IMR-90 (cell line): ENCODE results near the gene RFTN2. TPM values are rescaled to one million over a fixed set of nuclear protein-coding genes. Genes with fewer than 3 reads are reported as not detected.

Source experiments
- ATAC-seq: fragments of 200-7000 bp; cut with Tn5 transposase; 2 replicates; pipeline ENCODE4 v1.9.1; 2020; ENCODE audit warnings: low read depth, mild to moderate bottlenecking, moderate library complexity
- BruUV-seq: library from RNA; stranded (reverse); fragments of 400-500 nt; replicated peaks from 2 replicates; lab custom pipeline; 2021; lab: Mats Ljungman, UMichigan
- CTCF ChIA-PET: fragments of 300-600 bp; formaldehyde crosslinking; extraction: SDS; loops from one replicate; lab custom pipeline; 2021; ENCODE audit warnings: antibody characterized with exemption; lab: Yijun Ruan, JAX
- POLR2A ChIA-PET: fragments of 300-600 bp; sonication (Branson Sonifier 250); formaldehyde crosslinking; loops from one replicate; lab custom pipeline; 2022; ENCODE audit warnings: antibody characterized with exemption; ENCODE audit not compliant: unreplicated experiment; lab: Charles Lee
- DNase-seq: peaks from one replicate; pipeline ENCODE4 v3.0.0; 2013
- H2AFZ ChIP-seq: replicated peaks from 2 replicates; pipeline ENCODE3; 2013; ENCODE audit warnings: low read length, mild to moderate bottlenecking; ENCODE audit not compliant: poor library complexity
- H2AK5ac ChIP-seq: 2 replicates; pipeline ENCODE4 v1.6.1; 2013; ENCODE audit warnings: low read depth, low read length, inconsistent platforms
- H2AK9ac ChIP-seq: replicated peaks from 2 replicates; pipeline ENCODE3; 2013; ENCODE audit warnings: mild to moderate bottlenecking, low read depth, low read length, moderate library complexity; ENCODE audit not compliant: poor library complexity
- H2BK120ac ChIP-seq: 2 replicates; pipeline ENCODE4 v1.6.1; 2013; ENCODE audit warnings: low read depth, low read length, inconsistent platforms
- H2BK15ac ChIP-seq: 3 replicates; pipeline ENCODE4 v1.6.1; 2013; ENCODE audit warnings: low read depth, low read length, inconsistent platforms
- H2BK20ac ChIP-seq: 2 replicates; pipeline ENCODE4 v1.6.1; 2013; ENCODE audit warnings: low read depth, mild to moderate bottlenecking, inconsistent platforms, low read length, moderate library complexity
- H2BK5ac ChIP-seq: 2 replicates; pipeline ENCODE4 v1.6.1; 2013; ENCODE audit warnings: mild to moderate bottlenecking, low read depth, low read length, inconsistent platforms; ENCODE audit not compliant: poor library complexity, severe bottlenecking
- H3K14ac ChIP-seq: replicated peaks from 2 replicates; pipeline ENCODE4 v1.6.1; 2013; ENCODE audit warnings: low read depth, low read length, inconsistent platforms
- H3K18ac ChIP-seq: 2 replicates; pipeline ENCODE4 v1.6.1; 2013; ENCODE audit warnings: low read depth, low read length, control low read depth
- H3K23ac ChIP-seq: 2 replicates; pipeline ENCODE4 v1.6.1; 2013; ENCODE audit warnings: low read depth, low read length, inconsistent platforms
- H3K27ac ChIP-seq: 2 replicates; pipeline ENCODE4 v1.5.1; 2013; ENCODE audit warnings: mild to moderate bottlenecking, control low read depth, low read length; ENCODE audit not compliant: insufficient read depth
- H3K27me3 ChIP-seq: 2 replicates; pipeline ENCODE4 v1.6.1; 2013; ENCODE audit warnings: low read length; ENCODE audit not compliant: control insufficient read depth, insufficient read depth
- H3K36me3 ChIP-seq: 2 replicates; pipeline ENCODE4 v1.6.1; 2013; ENCODE audit warnings: low read length, mixed read lengths; ENCODE audit not compliant: control insufficient read depth, insufficient read depth
- H3K4ac ChIP-seq: 2 replicates; pipeline ENCODE4 v1.6.1; 2013; ENCODE audit warnings: low read depth, low read length, inconsistent platforms
- H3K4me1 ChIP-seq: 2 replicates; pipeline ENCODE4 v1.6.1; 2013; ENCODE audit warnings: low read length, mixed read lengths; ENCODE audit not compliant: control insufficient read depth, insufficient read depth
- H3K4me2 ChIP-seq: 2 replicates; pipeline ENCODE4 v1.6.1; 2013; ENCODE audit warnings: low read depth, mild to moderate bottlenecking, control low read depth, low read length, moderate library complexity
- H3K4me3 ChIP-seq: 2 replicates; pipeline ENCODE4 v1.5.1; 2013; ENCODE audit warnings: low read depth, mild to moderate bottlenecking, control low read depth, low read length, moderate library complexity; ENCODE audit not compliant: insufficient read depth
- H3K56ac ChIP-seq: 2 replicates; pipeline ENCODE4 v1.6.1; 2013; ENCODE audit warnings: low read length, inconsistent platforms; ENCODE audit not compliant: insufficient read depth; ENCODE audit errors: extremely low read depth
- H3K79me1 ChIP-seq, 2 experiments: 2 replicates each; pipeline ENCODE4 v1.6.1; 2013; ENCODE audit warnings: low read length in 2 of 2, inconsistent platforms in 1 of 2, low read depth in 1 of 2
- H3K9ac ChIP-seq: 2 replicates; pipeline ENCODE4 v1.6.1; 2013; ENCODE audit warnings: low read depth, low read length, control low read depth
- H3K9me1 ChIP-seq: 2 replicates; pipeline ENCODE4 v1.6.1; 2013; ENCODE audit warnings: low read length, inconsistent platforms; ENCODE audit not compliant: insufficient read depth
- H3K9me3 ChIP-seq: 2 replicates; pipeline ENCODE4 v1.6.1; 2013; ENCODE audit warnings: low read length; ENCODE audit not compliant: control insufficient read depth, insufficient read depth
- H4K20me1 ChIP-seq: 2 replicates; pipeline ENCODE4 v1.6.1; 2013; ENCODE audit warnings: low read length, inconsistent platforms; ENCODE audit not compliant: insufficient read depth
- H4K5ac ChIP-seq: 2 replicates; pipeline ENCODE4 v1.6.1; 2013; ENCODE audit warnings: mild to moderate bottlenecking, low read depth, low read length, control low read depth
- H4K8ac ChIP-seq, 2 experiments: 2 replicates each; pipeline ENCODE4 v1.6.1; 2013; ENCODE audit warnings: low read depth in 2 of 2, low read length in 2 of 2, control low read depth in 1 of 2, inconsistent platforms in 1 of 2
- H4K91ac ChIP-seq: 2 replicates; pipeline ENCODE4 v1.6.1; 2013; ENCODE audit warnings: low read depth, low read length, inconsistent platforms; ENCODE audit not compliant: insufficient read depth
- CEBPB ChIP-seq: IDR thresholded peaks from 2 replicates; pipeline ENCODE4 v1.6.1; 2012; ENCODE audit warnings: low read depth, low read length, improper control_type of control experiment
- MXI1 ChIP-seq: IDR thresholded peaks from 2 replicates; pipeline ENCODE4 v1.6.1; 2012; ENCODE audit warnings: low read depth, mild to moderate bottlenecking, low read length, moderate library complexity, borderline replicate concordance
- WGBS, 2 experiments: methylation state at CpG; one replicate each; pipeline versions ENCODE4 v1.1.5 to v1.1.7; 2013; ENCODE audit warnings: missing lambda C conversion rate in 2 of 2; ENCODE audit not compliant: insufficient read length in 1 of 2; ENCODE audit errors: extremely low coverage in 2 of 2; 5-methylcytosine and 5-hydroxymethylcytosine counted together
- dilution Hi-C: fragments of 300-500 bp; cut with HindIII; formaldehyde crosslinking; loops from one replicate; pipeline ENCODE4 v1.14.3; 2018; ENCODE audit warnings: low sequenced_read_pairs; ENCODE audit not compliant: unreplicated experiment
- in situ Hi-C: fragments of 300-500 bp; cut with MboI; formaldehyde crosslinking; loops from 3 replicates; pipeline ENCODE4 v1.14.3; 2019; ENCODE audit warnings: low sequenced_read_pairs, inconsistent platforms, mixed read lengths
- intact Hi-C: fragments of 100-400 bp; cut with micrococcal nuclease; formaldehyde crosslinking; loops from 2 replicates; pipeline ENCODE4 v1.10.0; 2022
- polyA plus RNA-seq, 3 experiments: library from polyadenylated mRNA; depleted of rRNA; stranded (reverse); fragments of >200 nt; gene quantifications; 2 replicates each; pipeline ENCODE4 v1.2.3, GENCODE V29; 2012; ENCODE audit warnings: low replicate concordance in 1 of 3
- total RNA-seq: library from RNA; depleted of rRNA; stranded (reverse); fragments of >200 nt; gene quantifications from 2 replicates; pipeline ENCODE4 v1.2.3, GENCODE V29; 2012

Gene RFTN2
- total and polyA plus RNA-seq, 2 of the 4 experiments (the other 2 are of a cell fraction): 0.44 to 2.3 TPM

GRCh38 chr2:197708331-197708730 lies 32.9 kb upstream of the RFTN2 start:
- H4K8ac ChIP-seq: no peak overlapping the region
- peaks cover 20% of the 10 kb centered on the region for H4K20me1 ChIP-seq
- BruUV-seq: no TSS peak
- no peak overlapping the region for H3K14ac ChIP-seq
- H3K79me1 ChIP-seq: peaks cover 26 to 51% of the 10 kb centered on the region in 2 experiments
- peak; percentile 2; the same call in 1 of the 2 replicates for ATAC-seq
- H3K4me2 ChIP-seq: peak overlapping the region; percentile 73
- peak overlapping the region; percentile 20; the same call in 1 of the 2 replicates for H2BK120ac ChIP-seq
- peaks cover 9% of the 10 kb centered on the region for H3K9me1 ChIP-seq
- peak overlapping the region; percentile 43 for H2BK5ac ChIP-seq
- TF ChIP-seq CEBPB (peak; percentile 87), MXI1 (no peak)
- H2BK15ac ChIP-seq: 0 out of 3 replicates have a peak overlapping the region, but pooled peaks have one; percentile 62
- no peak overlapping the region for H3K4me3 ChIP-seq
- DNase-seq: peak; percentile 80
- no peaks in the 10 kb centered on the region for H3K9me3 ChIP-seq
- intact Hi-C loops: loop anchor here (5.0 to 10.0 kb wide), 4 partner anchors 191 to 589 kb away; partner anchors contain the start of genes MOB4 and SF3B1
- dilution Hi-C loops: no loop called here
- WGBS, 2 experiments: no CpG with 5 or more reads among the region's 2 CpGs
- no peak overlapping the region for H2AFZ ChIP-seq
- in situ Hi-C loops: loop anchor here (10.0 kb wide), 1 partner anchor 194 kb away; the partner anchor contains the start of gene MOB4
- CTCF ChIA-PET: interaction anchor here (0.6 to 1.1 kb wide), 2 partner anchors 71 to 88 kb away, joined by 3 to 5 read pairs; no protein-coding TSS in a partner anchor
- H3K27me3 ChIP-seq: no peaks in the 10 kb centered on the region
- H3K4ac ChIP-seq: no peak overlapping the region
- no peak overlapping the region for H2AK9ac ChIP-seq
- peaks cover 6% of the 10 kb centered on the region for H3K4me1 ChIP-seq
- H3K36me3 ChIP-seq: peaks cover 2% of the 10 kb centered on the region; the same call in 1 of the 2 replicates
- H4K91ac ChIP-seq: no peak overlapping the region
- H2AK5ac ChIP-seq: 0 out of 2 replicates have a peak overlapping the region, but pooled peaks have one; percentile 65
- H3K23ac ChIP-seq: no peak overlapping the region
- no peak overlapping the region for H3K56ac ChIP-seq
- H2BK20ac ChIP-seq: peak overlapping the region; percentile 46; the same call in 1 of the 2 replicates
- no peak overlapping the region for H3K18ac ChIP-seq
- POLR2A ChIA-PET: no interaction called here
- H3K9ac ChIP-seq: no peak overlapping the region
- no peak overlapping the region for H4K5ac ChIP-seq
- H3K27ac ChIP-seq: no peak overlapping the region
